ACC112 (cell line): Measurements from ENCODE around the gene AMFR.

Experiments
- H2AFZ ChIP-seq: fragments of 200-600 bp; sonication (generic); one replicate; pipeline ENCODE4 v1.6.0; 2017; ENCODE audit warnings: antibody characterized with exemption, low read length; ENCODE audit not compliant: unreplicated experiment
- H3K27ac ChIP-seq: fragments of 200-600 bp; sonication (generic); 2 replicates; pipeline ENCODE4 v1.5.1; 2014; ENCODE audit warnings: low read depth, mild to moderate bottlenecking, antibody characterized with exemption, low read length, moderate library complexity
- H3K27me3 ChIP-seq: fragments of 200-600 bp; sonication (generic); 2 replicates; pipeline ENCODE4 v1.6.1; 2014; ENCODE audit warnings: mild to moderate bottlenecking, antibody characterized with exemption, low read length, moderate library complexity, mixed read lengths; ENCODE audit not compliant: insufficient read depth
- H3K36me3 ChIP-seq: fragments of 200-600 bp; sonication (generic); 2 replicates; pipeline ENCODE4 v1.6.1; 2016; ENCODE audit warnings: mild to moderate bottlenecking, antibody characterized with exemption, low read length, moderate library complexity, mixed read lengths; ENCODE audit not compliant: insufficient read depth
- H3K4me1 ChIP-seq: fragments of 200-600 bp; sonication (generic); one replicate; pipeline ENCODE4 v1.6.1; 2016; ENCODE audit warnings: low read length, mixed read lengths; ENCODE audit not compliant: insufficient read depth, unreplicated experiment, control insufficient read depth
- H3K4me3 ChIP-seq: fragments of 200-600 bp; sonication (generic); 2 replicates; pipeline ENCODE4 v1.5.1; 2014; ENCODE audit warnings: mild to moderate bottlenecking, low read depth, low read length
- H3K79me2 ChIP-seq: fragments of 200-600 bp; sonication (generic); one replicate; pipeline ENCODE4 v1.6.0; 2016; ENCODE audit warnings: low read length; ENCODE audit not compliant: control insufficient read depth, unreplicated experiment, insufficient read depth

The AMFR gene

DNA sequence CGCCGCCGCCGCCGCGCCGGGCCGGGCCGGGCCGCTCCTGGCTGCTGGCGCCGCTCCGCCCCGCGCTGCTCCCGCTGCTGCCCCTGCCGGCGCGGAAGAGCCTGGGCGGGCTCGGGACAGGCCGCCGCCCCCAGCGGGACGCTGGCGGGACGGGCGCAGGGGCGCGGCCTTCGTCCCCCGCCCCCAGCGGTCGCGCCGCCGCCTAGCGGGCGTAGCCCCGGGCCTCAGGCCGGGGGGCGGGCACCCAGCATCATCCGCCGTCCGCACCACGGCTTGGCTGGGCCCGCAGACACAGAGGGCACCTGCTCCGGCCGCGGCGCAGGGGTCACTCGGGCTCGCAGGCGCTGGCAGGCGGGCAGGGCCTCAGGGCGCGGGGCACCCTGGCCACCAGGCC is at the start of gene AMFR:
TSS of gene AMFR (minus strand) at position 107 of the 394 bp plus-strand sequence. CDS start 218 bp downstream, outside the sequence.
- peak within 1 kb of the TSS; percentile 28; the same call in 1 of the 2 replicates for H3K27ac ChIP-seq
- peak within 1 kb of the TSS; percentile 77 for H2AFZ ChIP-seq
- H3K4me3 ChIP-seq: peak within 1 kb of the TSS; percentile 97
- H3K36me3 ChIP-seq: no peaks in the 10 kb centered on the region
- peaks cover 24% of the 10 kb centered on the region for H3K4me1 ChIP-seq
- H3K27me3 ChIP-seq: no peaks in the 10 kb centered on the region
- peaks cover 46% of the 10 kb centered on the region for H3K79me2 ChIP-seq

DNA sequence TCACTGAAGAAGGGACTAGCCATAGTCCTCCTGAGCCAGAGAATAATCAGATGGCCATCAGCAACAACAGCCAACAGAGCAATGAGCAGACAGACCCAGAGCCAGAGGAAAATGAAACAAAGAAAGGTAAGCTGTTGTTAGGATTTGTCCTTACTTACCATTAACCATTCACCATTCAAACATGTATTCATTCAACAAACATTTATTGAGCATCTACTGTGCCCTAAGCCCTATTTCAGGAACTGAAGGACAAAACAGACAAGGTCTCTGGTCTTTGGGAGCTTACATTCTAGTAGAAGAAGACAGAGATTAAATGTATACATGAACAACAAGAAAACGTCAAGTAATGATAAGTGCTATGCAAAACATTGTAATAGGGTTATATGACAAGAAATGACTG is 45.3 kb upstream of the AMFR start:
- Histone ChIP-seq H3K36me3 (peaks cover 60% of the 10 kb centered on the region), H3K27ac (no peak overlapping the region), H3K4me3 (no peak overlapping the region), H3K27me3 (no peaks in the 10 kb centered on the region), H2AFZ (no peak overlapping the region), H3K4me1 (no peaks in the 10 kb centered on the region), H3K79me2 (no peaks in the 10 kb centered on the region)

DNA sequence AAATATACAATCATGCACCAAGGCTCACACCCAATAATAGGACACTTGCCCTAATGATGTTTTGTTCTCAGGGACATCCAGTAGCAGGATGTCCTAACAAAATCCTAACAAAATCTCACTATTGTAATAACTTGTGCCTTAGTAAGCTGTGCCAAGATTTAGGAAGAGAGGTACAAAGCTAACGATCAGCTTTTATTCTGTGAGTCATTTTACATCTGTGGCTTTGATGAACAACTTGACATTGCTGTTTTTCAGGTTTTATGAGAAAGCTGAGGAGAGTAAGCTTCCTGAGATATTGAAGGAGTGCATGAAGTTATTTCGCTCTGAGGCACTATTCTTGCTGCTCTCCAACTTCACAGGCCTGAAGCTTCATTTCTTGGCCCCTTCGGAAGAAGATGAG is 44.9 kb upstream of the AMFR start:
- H3K4me1 ChIP-seq: no peaks in the 10 kb centered on the region
- peaks cover 56% of the 10 kb centered on the region for H3K36me3 ChIP-seq
- H3K79me2 ChIP-seq: no peaks in the 10 kb centered on the region
- no peak overlapping the region for H3K27ac ChIP-seq
- no peak overlapping the region for H2AFZ ChIP-seq
- H3K27me3 ChIP-seq: no peaks in the 10 kb centered on the region
- H3K4me3 ChIP-seq: no peak overlapping the region

DNA sequence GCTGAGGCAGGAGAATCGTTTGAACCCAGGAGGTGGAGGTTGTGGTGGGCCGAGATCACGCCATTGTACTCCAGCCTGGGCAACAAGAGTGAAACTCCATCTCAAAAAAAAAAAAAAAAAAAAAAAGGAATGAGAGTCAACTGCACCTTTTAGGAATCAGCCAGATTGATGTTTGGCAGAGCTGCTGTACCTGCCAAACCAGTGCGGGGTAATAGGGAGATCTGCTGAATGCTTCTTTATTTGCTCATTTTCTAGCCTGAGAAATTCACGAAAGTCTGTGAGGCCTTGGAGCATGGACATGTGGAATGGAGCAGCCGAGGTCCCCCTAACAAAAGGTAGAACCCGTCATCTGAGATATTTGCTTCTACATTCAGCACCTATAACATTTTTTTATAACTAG is 44.4 kb upstream of the AMFR start:
- Histone ChIP-seq H3K4me1 (no peaks in the 10 kb centered on the region), H3K4me3 (no peak overlapping the region), H3K27me3 (no peaks in the 10 kb centered on the region), H3K79me2 (no peaks in the 10 kb centered on the region), H3K36me3 (peaks cover 52% of the 10 kb centered on the region), H2AFZ (no peak overlapping the region), H3K27ac (no peak overlapping the region)

DNA sequence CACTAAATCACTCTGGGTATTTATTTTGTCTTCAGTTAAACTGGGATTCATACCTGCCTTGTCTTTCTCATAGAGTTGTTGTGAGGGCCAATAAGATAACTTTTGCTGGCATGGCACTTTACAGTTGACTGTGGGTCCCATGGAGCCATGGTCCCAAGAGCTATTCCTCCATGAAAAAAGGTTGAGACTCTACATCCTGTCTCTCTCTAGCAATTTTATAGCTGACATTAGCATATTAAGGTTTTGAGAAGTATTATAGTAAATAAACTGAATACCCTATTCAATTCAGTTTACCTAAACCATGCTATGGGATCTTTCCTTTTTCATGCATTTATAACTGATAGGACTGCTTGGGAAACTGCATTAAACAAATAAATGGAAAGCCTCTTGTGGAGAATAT is 43.5 kb upstream of the AMFR start:
- Histone ChIP-seq H3K4me3 (no peak overlapping the region), H3K36me3 (peaks cover 57% of the 10 kb centered on the region), H3K4me1 (no peaks in the 10 kb centered on the region), H3K27ac (no peak overlapping the region), H2AFZ (no peak overlapping the region), H3K79me2 (no peaks in the 10 kb centered on the region), H3K27me3 (no peaks in the 10 kb centered on the region)

DNA sequence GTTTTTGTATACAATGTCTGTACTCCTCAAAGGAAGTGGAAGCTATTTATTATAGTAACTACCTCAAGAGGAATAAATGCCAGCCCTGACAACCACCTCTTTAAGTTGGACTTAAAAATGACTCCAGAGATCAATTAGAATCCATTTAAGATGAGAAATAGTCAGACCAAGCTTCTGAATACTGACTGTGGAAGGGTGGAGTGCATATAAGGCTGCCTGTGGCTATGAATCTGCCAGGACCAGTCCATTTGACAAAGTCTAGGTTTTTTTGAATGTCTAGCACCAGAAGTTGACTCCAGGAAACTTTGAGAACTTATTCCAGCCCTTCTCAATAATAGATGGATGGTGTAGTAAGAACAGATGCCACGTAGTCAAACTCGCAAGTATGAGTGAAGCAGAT is 41.0 kb upstream of the AMFR start:
- Histone ChIP-seq H3K4me1 (no peaks in the 10 kb centered on the region), H3K79me2 (no peaks in the 10 kb centered on the region), H2AFZ (no peak overlapping the region), H3K27ac (no peak overlapping the region), H3K36me3 (peaks cover 57% of the 10 kb centered on the region), H3K4me3 (no peak overlapping the region), H3K27me3 (no peaks in the 10 kb centered on the region)

DNA sequence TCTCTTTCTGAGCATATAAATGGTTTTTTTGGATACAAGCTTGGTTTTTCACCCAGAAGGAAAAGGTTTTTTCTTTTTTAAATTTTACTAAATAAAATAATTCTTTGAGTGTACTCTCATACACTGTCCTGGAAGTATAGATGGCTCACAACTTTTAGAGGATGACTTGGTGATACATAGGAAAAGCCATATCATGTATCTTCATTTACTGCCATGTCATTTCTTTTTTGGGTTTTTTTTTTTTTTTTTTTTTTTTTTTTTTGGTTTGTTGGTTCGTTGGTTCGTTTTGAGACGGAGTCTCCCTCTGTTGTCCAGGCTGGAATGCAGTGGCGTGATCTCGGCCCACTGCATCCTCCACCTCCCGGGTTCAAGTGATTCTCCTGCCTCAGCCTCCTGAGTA is 37.8 kb upstream of the AMFR start:
- Histone ChIP-seq H2AFZ (no peak overlapping the region), H3K27me3 (no peaks in the 10 kb centered on the region), H3K79me2 (no peaks in the 10 kb centered on the region), H3K36me3 (peaks cover 44% of the 10 kb centered on the region), H3K27ac (no peak overlapping the region), H3K4me1 (no peaks in the 10 kb centered on the region), H3K4me3 (no peak overlapping the region)

DNA sequence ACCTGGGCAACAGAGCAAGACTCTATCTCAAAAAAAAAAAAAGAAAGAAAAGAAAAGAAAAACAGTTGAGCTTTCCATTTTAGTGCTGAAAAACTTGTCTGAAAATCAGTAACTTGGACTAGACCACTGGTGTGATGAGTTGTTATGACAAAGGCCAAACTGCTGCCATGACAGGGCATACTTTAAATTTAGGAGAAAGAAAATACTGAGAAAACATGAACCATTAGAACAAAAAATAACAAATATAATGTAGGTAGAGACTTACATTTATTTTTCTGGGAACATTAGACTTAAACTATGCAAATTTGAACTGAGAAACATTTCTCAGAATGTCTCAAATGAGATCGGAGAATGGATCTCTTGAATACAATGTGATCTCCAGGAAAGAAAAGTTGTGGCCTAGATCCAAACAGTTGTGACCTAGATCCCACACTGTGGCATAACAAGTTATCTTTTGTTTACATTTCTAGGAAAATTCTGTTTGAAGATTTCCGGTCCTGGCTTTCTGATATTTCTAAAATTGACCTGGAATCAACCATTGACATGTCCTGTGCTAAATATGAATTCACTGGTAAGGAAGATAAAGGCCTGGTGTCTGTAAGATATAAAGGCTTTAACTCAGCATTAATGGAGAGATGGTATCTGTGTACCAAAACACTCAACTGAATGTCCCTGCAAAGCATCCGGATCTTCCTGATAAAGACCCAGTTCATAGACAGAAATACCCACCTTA is 36.9 kb upstream of the AMFR start:
- H3K4me3 ChIP-seq: no peak overlapping the region
- no peaks in the 10 kb centered on the region for H3K79me2 ChIP-seq
- no peaks in the 10 kb centered on the region for H3K27me3 ChIP-seq
- no peak overlapping the region for H3K27ac ChIP-seq
- no peak overlapping the region for H2AFZ ChIP-seq
- peaks cover 42% of the 10 kb centered on the region for H3K36me3 ChIP-seq
- H3K4me1 ChIP-seq: no peaks in the 10 kb centered on the region

DNA sequence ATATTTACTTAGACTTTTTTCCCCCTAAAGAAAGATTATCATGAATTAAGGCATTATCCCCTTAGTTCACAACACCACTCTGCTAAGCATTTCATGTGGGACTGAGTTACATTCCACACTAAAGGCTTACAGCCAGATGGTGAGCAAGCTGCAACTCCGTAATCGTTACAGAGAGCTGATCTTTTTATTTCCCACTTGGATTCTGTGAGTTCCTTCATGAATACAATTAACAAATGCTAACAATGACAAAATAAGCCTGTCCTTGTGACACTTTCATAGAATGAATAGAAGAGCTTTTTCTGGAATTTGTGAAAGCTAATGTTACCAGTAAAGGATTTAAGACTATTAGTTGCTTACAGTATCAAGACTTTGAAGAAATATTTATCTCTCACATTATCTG is 34.8 kb upstream of the AMFR start:
- Histone ChIP-seq H3K4me1 (no peaks in the 10 kb centered on the region), H3K27me3 (no peaks in the 10 kb centered on the region)

DNA sequence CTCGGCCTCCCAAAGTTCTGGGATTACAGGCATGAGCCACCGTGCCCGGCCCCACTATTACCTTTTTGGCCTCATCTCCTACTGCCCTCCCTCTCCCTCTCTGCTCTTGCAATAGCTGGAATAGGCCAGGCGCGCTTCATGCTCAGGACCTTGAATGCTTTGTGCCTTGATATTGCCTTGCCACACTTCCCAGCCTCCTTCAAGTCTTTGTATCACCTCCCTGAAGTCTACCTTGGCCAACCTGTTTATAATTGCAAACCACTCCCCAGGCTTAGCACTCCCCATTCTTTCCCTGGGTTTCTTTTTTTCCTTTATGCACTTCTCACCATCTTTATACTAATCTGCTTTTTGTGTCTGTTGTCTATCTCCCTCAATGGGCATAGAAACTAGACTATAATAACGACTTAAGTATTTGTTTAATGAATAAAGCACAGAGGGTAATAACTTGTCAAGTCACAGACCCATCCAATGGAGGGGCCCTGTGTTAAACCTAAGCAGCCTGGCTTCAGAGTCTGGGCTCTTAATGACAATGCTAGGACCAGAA is 32.7 kb upstream of the AMFR start:
- Histone ChIP-seq H3K4me1 (peaks cover 4% of the 10 kb centered on the region), H3K36me3 (peaks cover 45% of the 10 kb centered on the region), H3K4me3 (no peak overlapping the region), H3K79me2 (peaks cover 16% of the 10 kb centered on the region), H3K27ac (no peak overlapping the region), H3K27me3 (no peaks in the 10 kb centered on the region), H2AFZ (no peak overlapping the region)

More for the DNA sequence above, 34.8 kb upstream of the AMFR start:
- Histone ChIP-seq H3K4me3 (no peak overlapping the region), H3K79me2 (peaks cover 7% of the 10 kb centered on the region), H3K27ac (no peak overlapping the region), H3K36me3 (peaks cover 47% of the 10 kb centered on the region), H2AFZ (no peak overlapping the region)
